Measurements from ENCODE around the gene TMEM72.

TMEM72 gene

GRCh38 chr10:44969854-44970253, 58.7 kb downstream of the TMEM72 start:
- no peak for DNase-seq

- DNase-seq: no peak
Observed at GRCh38 chr10:44970812-44971395, 59.8 kb downstream of the TMEM72 start.

- DNase-seq: no peak
Observed at GRCh38 chr10:44971434-44971833, 60.3 kb downstream of the TMEM72 start.

- no peak for DNase-seq
Observed at GRCh38 chr10:44971935-44972757, 61.0 kb downstream of the TMEM72 start.

- DNase-seq: no peak
Observed at GRCh38 chr10:44972874-44973306, 61.8 kb downstream of the TMEM72 start.

- DNase-seq: no peak
Observed at GRCh38 chr10:44973323-44974081, 62.4 kb downstream of the TMEM72 start.

GRCh38 chr10:44974082-44974627, 63.0 kb downstream of the TMEM72 start:
- no peak for DNase-seq

GRCh38 chr10:44974628-44975430, 63.7 kb downstream of the TMEM72 start:
- peak; percentile 27 for DNase-seq

- DNase-seq: no peak
Observed at GRCh38 chr10:44975431-44976331, 64.5 kb downstream of the TMEM72 start.

- no peak for DNase-seq
Observed at GRCh38 chr10:44976352-44977198, 65.4 kb downstream of the TMEM72 start.

- DNase-seq: no peak
Observed at GRCh38 chr10:44977287-44978212, 66.4 kb downstream of the TMEM72 start.

GRCh38 chr10:44978213-44978569, 67.1 kb downstream of the TMEM72 start:
- DNase-seq: no peak

GRCh38 chr10:44978570-44979280, 67.6 kb downstream of the TMEM72 start, which contains the start of gene DEPP1:
TSS of gene DEPP1 (minus strand) at chr10:44978809. CDS start at chr10:44978030, 779 bp downstream.
- DNase-seq: peak; percentile 56

- no peak for DNase-seq
Observed at GRCh38 chr10:44979281-44980191, 68.4 kb downstream of the TMEM72 start.

- DNase-seq: no peak
Observed at GRCh38 chr10:44980309-44981171, 69.4 kb downstream of the TMEM72 start.

All from GDM1 (cell line).